Nephron progenitor cell (in vitro differentiated cells): ENCODE results near the gene CACNA1C.

Source experiments
- DNase-seq: peaks from one replicate; pipeline ENCODE4 v3.0.0; 2021
- H3K27ac Mint-ChIP-seq: 2 replicates; pipeline ENCODE4 v1.8.0; 2021; ENCODE audit warnings: mild to moderate bottlenecking, moderate library complexity, mixed read lengths
- H3K27me3 Mint-ChIP-seq: 2 replicates; pipeline ENCODE4 v1.8.0; 2021; ENCODE audit warnings: mild to moderate bottlenecking, low read depth, mixed read lengths; ENCODE audit not compliant: poor library complexity
- H3K36me3 Mint-ChIP-seq: 2 replicates; pipeline ENCODE4 v1.8.0; 2021; ENCODE audit warnings: low read depth, mixed read lengths
- H3K4me1 Mint-ChIP-seq: 2 replicates; pipeline ENCODE4 v1.8.0; 2021; ENCODE audit warnings: mixed read lengths
- H3K4me3 Mint-ChIP-seq: 2 replicates; pipeline ENCODE4 v1.8.0; 2021; ENCODE audit warnings: mild to moderate bottlenecking, moderate library complexity, mixed read lengths
- H3K9me3 Mint-ChIP-seq: 2 replicates; pipeline ENCODE4 v1.8.0; 2021; ENCODE audit warnings: mild to moderate bottlenecking, moderate library complexity, mixed read lengths
- TF ChIP-seq, protein P1 (sequence below): fragments of 200-600 bp; sonication (generic); IDR thresholded peaks from 2 replicates; pipeline ENCODE4 v1.5.0; 2021; ENCODE audit warnings: antibody characterized with exemption

Gene CACNA1C

DNA sequence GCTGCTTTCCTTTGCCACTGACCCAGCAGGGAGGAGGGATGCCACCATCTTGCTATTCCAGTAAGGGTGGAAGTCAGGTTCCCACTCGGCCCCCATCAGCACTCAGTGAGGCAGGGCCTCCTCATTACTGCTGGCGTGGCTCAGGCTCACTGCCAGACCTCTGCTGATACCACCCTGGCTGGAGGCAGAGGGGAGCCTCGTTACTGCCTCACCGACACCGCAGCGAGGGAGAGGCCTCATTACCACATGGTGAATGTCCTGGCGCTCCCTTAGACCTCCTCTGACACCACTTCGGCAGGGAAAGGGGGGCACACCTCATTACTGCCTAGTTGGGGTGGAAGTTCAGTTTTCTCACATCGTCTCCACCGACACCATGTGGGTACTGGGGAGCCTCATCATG lies 354.1 kb downstream of the CACNA1C start:
- Mint-ChIP-seq H3K4me3 (no peak overlapping the region), H3K27me3 (peaks cover 15% of the 10 kb centered on the region), H3K9me3 (peaks cover 21% of the 10 kb centered on the region), H3K4me1 (peaks cover 31% of the 10 kb centered on the region), H3K36me3 (peaks cover 15% of the 10 kb centered on the region), H3K27ac (no peak overlapping the region)
- TF ChIP-seq, protein P1, sequence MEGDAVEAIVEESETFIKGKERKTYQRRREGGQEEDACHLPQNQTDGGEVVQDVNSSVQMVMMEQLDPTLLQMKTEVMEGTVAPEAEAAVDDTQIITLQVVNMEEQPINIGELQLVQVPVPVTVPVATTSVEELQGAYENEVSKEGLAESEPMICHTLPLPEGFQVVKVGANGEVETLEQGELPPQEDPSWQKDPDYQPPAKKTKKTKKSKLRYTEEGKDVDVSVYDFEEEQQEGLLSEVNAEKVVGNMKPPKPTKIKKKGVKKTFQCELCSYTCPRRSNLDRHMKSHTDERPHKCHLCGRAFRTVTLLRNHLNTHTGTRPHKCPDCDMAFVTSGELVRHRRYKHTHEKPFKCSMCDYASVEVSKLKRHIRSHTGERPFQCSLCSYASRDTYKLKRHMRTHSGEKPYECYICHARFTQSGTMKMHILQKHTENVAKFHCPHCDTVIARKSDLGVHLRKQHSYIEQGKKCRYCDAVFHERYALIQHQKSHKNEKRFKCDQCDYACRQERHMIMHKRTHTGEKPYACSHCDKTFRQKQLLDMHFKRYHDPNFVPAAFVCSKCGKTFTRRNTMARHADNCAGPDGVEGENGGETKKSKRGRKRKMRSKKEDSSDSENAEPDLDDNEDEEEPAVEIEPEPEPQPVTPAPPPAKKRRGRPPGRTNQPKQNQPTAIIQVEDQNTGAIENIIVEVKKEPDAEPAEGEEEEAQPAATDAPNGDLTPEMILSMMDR, result no peak
- no peak for DNase-seq

DNA sequence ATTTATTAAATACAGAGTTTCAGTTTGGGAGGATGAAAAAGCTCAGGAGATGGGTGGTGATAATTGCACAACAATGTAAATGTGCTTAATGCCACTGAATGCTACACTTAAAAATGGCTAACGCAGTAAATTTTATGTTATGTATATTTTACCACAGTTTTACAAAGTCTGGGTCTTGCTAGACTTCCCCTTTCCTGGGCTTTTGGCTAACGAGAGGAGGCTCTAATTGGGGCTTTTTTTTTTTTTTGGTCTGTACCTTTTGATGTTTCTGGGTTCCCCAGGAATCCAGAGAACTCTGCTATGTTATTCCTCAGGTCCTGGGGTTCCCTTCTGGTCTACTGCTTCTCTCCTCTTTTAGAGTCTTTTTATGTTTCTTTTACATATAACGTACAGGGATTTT lies 355.5 kb downstream of the CACNA1C start:
- Mint-ChIP-seq H3K9me3 (peaks cover 21% of the 10 kb centered on the region), H3K4me3 (no peak overlapping the region), H3K36me3 (peaks cover 15% of the 10 kb centered on the region), H3K4me1 (peaks cover 32% of the 10 kb centered on the region), H3K27ac (no peak overlapping the region), H3K27me3 (peaks cover 8% of the 10 kb centered on the region)
- TF ChIP-seq, protein P1, result no peak
- no peak for DNase-seq

DNA sequence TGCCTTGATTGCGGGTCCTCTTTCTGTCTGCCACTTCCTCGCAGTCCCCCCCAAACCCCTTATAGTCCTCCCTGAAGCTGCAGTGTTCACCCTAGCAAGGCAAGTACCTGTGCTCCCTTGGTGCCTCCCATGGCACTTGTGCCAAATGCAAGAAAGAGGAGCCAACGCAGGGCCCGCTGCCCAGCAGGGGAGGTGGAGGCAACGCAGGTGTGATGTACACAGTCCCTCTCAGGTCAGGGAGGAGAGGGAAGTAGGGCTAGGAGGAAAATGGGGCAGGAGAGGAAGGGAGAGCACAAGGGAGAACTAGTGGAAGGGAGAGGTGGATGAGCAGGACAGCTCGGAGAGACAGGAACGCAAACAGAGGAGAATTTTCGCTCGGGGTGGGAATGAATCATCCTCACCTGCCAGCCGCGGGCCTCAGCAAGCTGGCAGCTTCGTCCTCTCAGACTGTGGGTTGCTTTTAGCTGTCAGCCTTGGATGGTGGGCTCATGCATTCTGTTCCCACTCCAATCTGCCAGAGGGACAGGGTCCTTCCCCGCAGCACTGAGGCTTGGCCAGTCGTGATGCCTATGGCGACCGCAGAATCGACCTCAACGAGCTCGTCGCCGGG lies 357.0 kb downstream of the CACNA1C start:
- peaks cover 15% of the 10 kb centered on the region for H3K27me3 Mint-ChIP-seq
- no peak overlapping the region for H3K4me3 Mint-ChIP-seq
- no peak for DNase-seq
- peaks cover 30% of the 10 kb centered on the region for H3K4me1 Mint-ChIP-seq
- H3K36me3 Mint-ChIP-seq, result peaks cover 15% of the 10 kb centered on the region
- no peak overlapping the region for H3K27ac Mint-ChIP-seq
- TF ChIP-seq, protein P1, result no peak
- H3K9me3 Mint-ChIP-seq, result peaks cover 16% of the 10 kb centered on the region

DNA sequence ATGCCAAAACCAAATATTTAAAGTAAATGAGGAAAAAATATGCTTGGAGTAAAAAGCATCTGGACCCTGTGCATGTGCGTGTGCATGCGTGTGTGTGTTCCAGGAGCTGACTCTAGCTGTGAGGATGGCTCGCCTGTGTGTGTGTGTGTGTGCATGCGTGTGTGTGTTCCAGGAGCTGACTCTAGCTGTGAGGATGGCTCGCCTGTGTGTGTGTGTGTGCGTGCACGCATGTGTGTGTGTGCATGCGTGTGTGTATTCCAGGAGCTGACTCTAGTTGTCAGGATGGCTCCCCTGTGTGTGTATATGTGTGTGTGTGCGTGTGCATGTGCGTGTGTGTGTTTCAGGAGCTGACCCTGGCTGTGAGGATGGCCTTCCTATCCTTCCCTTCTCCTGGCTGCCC lies 357.7 kb downstream of the CACNA1C start:
- Mint-ChIP-seq H3K27me3 (peaks cover 15% of the 10 kb centered on the region), H3K27ac (no peak overlapping the region), H3K9me3 (peaks cover 11% of the 10 kb centered on the region), H3K36me3 (peaks cover 11% of the 10 kb centered on the region), H3K4me3 (no peak overlapping the region), H3K4me1 (peaks cover 37% of the 10 kb centered on the region)
- TF ChIP-seq, protein P1, result no peak
- no peak for DNase-seq

DNA sequence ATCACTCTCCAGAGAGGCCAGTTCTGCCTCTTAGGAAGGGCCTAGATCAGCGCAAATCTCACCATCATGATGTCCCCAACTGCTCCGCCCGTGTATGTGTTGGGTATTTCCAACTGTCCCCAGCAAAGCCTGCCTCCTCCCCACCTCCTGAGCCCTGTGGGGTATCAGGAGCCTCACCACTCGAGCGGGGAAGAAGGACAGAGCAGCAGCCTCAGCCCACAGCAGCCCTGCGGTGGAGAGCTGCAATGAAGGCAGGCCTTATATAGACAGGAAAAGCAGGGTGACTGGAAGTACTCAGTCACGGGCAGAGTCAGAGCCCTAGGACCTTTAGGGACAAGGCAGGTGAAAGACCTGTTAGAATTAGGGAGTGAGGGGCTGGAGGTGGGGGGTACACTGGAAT lies 358.2 kb downstream of the CACNA1C start:
- no peak overlapping the region for H3K27ac Mint-ChIP-seq
- peaks cover 42% of the 10 kb centered on the region for H3K4me1 Mint-ChIP-seq
- peaks cover 15% of the 10 kb centered on the region for H3K27me3 Mint-ChIP-seq
- H3K4me3 Mint-ChIP-seq, result no peak overlapping the region
- no peak for DNase-seq
- H3K36me3 Mint-ChIP-seq, result peaks cover 5% of the 10 kb centered on the region
- TF ChIP-seq, protein P1, result no peak
- H3K9me3 Mint-ChIP-seq, result peaks cover 6% of the 10 kb centered on the region

DNA sequence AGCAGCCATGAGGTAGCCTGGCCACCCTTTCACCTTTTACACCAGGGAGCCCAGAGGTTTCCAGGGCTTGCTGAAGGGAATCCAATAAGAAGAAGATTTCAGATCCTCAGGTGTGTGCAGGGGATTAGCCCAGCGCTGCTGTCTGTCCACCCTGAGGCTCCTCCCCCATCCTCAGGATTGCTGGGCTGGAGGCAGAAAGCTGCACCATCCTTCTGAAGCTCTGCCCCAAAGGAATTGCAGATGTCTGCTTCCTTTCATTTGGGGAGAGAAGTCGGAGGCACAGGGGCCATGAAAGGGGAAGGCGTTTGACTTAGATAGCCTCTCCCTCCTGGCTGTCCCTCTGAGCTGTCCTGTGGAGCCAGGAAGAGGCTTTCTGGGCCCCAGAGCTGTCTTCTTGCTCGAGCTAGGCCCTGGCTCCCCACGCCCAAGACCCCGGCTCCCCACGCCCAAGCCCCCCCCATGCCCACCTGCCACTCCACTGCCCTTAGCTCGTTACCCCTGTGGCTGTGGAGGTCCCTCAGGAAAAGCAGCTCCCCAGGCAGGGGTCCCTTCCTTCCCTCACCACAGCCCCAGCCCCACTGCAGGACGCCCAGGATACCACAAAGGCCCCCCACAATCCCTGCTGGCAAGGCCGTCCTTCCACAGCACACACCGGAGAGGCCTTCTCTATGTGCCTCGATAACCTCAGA lies 359.0 kb downstream of the CACNA1C start:
- H3K4me3 Mint-ChIP-seq, result no peak overlapping the region
- TF ChIP-seq, protein P1, result no peak
- H3K27me3 Mint-ChIP-seq, result peaks cover 15% of the 10 kb centered on the region
- no peaks in the 10 kb centered on the region for H3K36me3 Mint-ChIP-seq
- no peak overlapping the region for H3K27ac Mint-ChIP-seq
- no peak for DNase-seq
- H3K9me3 Mint-ChIP-seq, result no peaks in the 10 kb centered on the region
- peaks cover 49% of the 10 kb centered on the region for H3K4me1 Mint-ChIP-seq
